Activated CD4-positive, alpha-beta T cell treated with anti-CD3 and anti-CD28 coated beads, Interleukin-2, Interleukin-6, amounts not matched to agents 100 ng/mL and 50 ng/mL, durations not matched to agents 16 hours and 8 hours (primary cell): ENCODE data around the gene MYO15B.
A peak's percentile ranks its signal among the peaks of the same experiment; 100 is the strongest.

ENCODE experiments used
- DNase-seq: peaks from one replicate; pipeline ENCODE4 v3.0.0-alpha.2; 2020

The MYO15B gene

GRCh38 chr17:75641343-75641742 is 53.7 kb downstream of the MYO15B start:
- DNase-seq: no peak

- no peak for DNase-seq
Observed at GRCh38 chr17:75642182-75642783, 54.7 kb downstream of the MYO15B start.

GRCh38 chr17:75642784-75643642 is 55.4 kb downstream of the MYO15B start:
- no peak for DNase-seq

GRCh38 chr17:75643643-75644017 is 56.0 kb downstream of the MYO15B start:
- no peak for DNase-seq

- DNase-seq: no peak
Observed at GRCh38 chr17:75645501-75645888, 57.9 kb downstream of the MYO15B start.

- DNase-seq: no peak
Observed at GRCh38 chr17:75645889-75646637, 58.5 kb downstream of the MYO15B start.

- no peak for DNase-seq
Observed at GRCh38 chr17:75646638-75646992, 59.0 kb downstream of the MYO15B start.

- DNase-seq: no peak
Observed at GRCh38 chr17:75647061-75647460, 59.5 kb downstream of the MYO15B start.

- DNase-seq: no peak
Observed at GRCh38 chr17:75647921-75648320, 60.3 kb downstream of the MYO15B start.

GRCh38 chr17:75649687-75650086 is 62.1 kb downstream of the MYO15B start:
- no peak for DNase-seq

GRCh38 chr17:75650874-75651273 is 63.3 kb downstream of the MYO15B start:
- DNase-seq: no peak

GRCh38 chr17:75652341-75652740 is 64.7 kb downstream of the MYO15B start:
- DNase-seq: no peak

- peak; percentile 36 for DNase-seq
Observed at GRCh38 chr17:75652934-75653549, 65.4 kb downstream of the MYO15B start.

GRCh38 chr17:75654176-75654575 is 66.6 kb downstream of the MYO15B start:
- no peak for DNase-seq

- no peak for DNase-seq
Observed at GRCh38 chr17:75658237-75658636, 70.6 kb downstream of the MYO15B start.

GRCh38 chr17:75661531-75661930 is 73.9 kb downstream of the MYO15B start:
- no peak for DNase-seq

- DNase-seq: no peak
Observed at GRCh38 chr17:75662511-75662910, 74.9 kb downstream of the MYO15B start.

- no peak for DNase-seq
Observed at GRCh38 chr17:75664099-75664549, 76.5 kb downstream of the MYO15B start.

GRCh38 chr17:75665981-75666380 is 78.4 kb downstream of the MYO15B start:
- no peak for DNase-seq

GRCh38 chr17:75666959-75667790 is 79.6 kb downstream of the MYO15B start, which contains the start of the genes RECQL5 and SAP30BP:
Gene RECQL5, minus strand, starts transcription at chr17:75667154. Its CDS starts 597 bp downstream, at chr17:75666557.
Gene SAP30BP, plus strand, starts transcription at chr17:75667338. Its CDS starts 35 bp downstream, at chr17:75667373.
- peak; percentile 98 for DNase-seq

- DNase-seq: no peak
Observed at GRCh38 chr17:75667825-75668224, 80.2 kb downstream of the MYO15B start.

- no peak for DNase-seq
Observed at GRCh38 chr17:75668489-75668888, 80.9 kb downstream of the MYO15B start.
